Left renal cortex interstitium (tissue), 4 donors: Measurements from ENCODE around the gene ARHGEF39. TPM values are rescaled to one million over a fixed set of nuclear protein-coding genes. Genes with fewer than 3 reads are reported as not detected.

Experiments
- DNase-seq, 4 donors: peaks; one replicate each; pipeline ENCODE4 v3.0.0-alpha.2; 2013; ENCODE audit warnings: low read depth in 4 of 4, low spot score in 2 of 4, missing footprints in 1 of 4
- polyA plus RNA-seq, 4 donors: library from polyadenylated mRNA; unstranded; fragments of 120-200 nt; gene quantifications; one replicate each; pipeline ENCODE4 v1.2.1, GENCODE V29; 2013; ENCODE audit not compliant: insufficient read length in 4 of 4

Gene ARHGEF39
- polyA plus RNA-seq, 4 donors = 6.1 to 11.0 (median 9.9) TPM

DNA sequence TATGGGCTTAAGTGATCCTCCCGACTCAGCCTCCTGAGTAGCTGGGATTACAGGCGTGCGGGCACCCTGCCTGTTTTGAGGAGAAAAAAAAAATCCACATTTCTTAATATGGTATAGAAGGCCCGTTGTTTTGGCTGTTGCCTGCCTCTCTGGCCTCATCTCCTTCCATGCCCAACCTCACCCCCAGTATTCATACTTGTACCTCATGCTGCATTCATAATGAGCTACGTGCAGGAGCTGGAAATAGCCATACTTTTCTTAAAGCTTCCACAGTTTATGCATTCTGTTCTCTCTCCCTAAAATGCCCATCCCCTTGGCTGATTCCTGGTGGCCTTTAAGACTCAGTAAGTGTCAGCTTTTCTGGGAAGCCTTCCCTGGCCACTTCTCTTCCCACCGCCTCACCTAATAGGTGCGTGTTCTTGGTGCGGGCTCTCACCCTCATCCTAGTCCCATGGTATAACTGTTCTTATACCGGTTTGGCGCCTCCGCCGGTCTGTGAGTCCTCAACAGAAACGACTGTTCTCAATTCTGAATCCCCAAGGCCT is 26.8 kb upstream of the ARHGEF39 start:
- DNase-seq = no peak

DNA sequence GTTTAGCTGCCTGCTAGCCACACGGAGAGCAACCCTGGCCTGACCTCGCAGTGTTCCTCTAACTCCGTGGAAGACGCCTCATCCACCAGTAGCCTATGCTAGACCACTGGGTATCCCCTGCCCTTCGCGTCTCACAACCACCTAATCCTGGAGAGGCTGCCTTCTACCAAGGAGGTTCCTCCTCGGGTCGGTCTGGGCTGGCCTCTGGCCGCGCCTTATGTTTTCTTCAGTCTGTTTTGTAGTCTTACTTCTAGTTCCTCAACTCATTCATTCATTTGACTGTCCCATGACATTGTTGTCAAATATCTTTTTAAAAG is 26.3 kb upstream of the ARHGEF39 start:
- DNase-seq = no peak

DNA sequence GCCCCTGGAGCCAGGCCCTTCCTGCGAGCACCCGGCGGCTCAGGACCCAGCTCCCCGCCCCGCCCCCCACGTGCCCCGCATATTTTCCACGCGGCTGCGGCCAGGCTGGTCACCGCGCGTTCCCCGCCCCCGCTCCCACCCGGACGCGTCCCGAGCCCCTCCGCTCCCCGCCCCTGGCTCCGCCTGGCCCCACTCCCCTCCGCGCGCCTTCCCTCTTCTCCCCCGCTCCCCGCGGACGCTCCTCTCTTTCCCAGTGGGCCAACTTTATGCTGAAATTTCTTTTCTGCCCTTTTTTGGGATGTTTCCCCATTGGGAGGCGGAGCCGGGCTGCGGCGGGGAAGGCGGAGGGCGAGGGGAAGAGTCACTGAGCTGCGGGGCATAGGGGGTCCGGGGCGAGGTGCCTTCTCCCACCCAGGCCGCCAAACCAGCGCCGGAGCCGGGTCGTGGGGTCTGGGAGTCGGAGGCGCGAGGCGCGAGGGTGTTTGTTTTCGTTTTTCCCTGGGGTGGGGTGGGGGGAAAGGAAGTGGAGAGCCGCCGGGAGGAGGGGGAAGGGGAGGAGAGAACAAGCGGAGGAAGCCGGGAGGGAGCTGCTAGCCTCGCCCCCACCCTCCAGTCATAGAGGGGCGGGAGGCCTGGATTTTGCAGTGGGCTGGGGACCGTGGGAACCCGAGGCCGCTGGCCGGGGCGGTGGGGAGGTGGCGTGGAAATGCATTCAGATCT is 25.8 kb upstream of the ARHGEF39 start:
- DNase-seq = peak in 1 of 4 donors; percentile 64

DNA sequence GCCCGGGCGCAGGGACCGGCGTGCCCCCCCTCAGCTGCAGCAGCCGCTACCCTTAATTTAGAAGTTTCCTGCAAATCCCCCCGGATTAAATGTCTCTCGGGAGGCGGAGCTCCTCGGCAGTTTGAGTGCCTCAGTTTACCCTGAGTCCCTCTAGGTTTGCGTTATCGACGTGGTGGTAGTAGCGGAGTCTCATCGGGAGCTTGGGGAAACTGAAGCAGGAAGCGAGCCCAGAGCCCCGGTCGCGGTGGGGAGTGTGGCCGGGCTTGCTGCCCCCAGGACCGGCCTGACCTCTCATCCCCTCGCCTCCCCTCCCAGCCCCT is 25.3 kb upstream of the ARHGEF39 start:
- DNase-seq = no peak

DNA sequence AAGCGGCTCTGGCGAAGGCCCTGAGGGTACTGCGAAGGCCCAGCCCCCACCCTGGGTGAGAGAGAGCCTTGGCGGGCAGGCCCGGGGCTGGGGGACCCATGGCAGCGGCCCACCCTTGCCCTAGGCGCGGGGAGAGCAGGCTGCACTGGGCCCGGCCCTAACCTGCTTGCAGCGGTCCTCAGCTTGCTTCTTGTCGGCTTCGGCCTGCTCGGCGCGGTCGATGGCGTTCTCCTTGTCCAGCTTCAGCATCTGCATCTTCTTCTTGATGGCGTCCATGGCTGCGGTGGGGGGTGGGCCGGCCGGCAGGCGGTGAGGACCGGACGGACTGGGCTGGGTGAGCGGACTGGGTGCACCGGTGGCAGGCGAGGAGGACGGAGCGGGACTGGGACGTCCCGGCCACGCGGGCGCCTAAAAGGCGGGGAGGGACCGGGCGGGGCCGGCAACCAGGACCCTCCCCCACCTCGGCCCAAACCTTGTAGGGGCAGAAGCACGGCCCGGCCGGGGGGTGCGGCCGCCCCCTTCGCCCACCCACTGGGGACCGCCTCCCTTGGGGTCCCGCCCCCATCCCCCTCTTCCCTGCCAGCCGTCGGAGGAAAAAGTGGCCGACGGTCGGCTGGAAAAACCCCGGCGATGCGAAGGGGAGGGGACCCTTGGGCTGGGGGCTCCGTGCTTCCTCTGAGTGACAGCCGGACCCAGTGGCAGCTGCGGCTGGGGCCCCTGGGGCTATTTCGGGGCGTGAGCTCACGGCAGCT is 24.7 kb upstream of the ARHGEF39 start, which contains the start of gene TPM2:
Gene TPM2 (minus strand): TSS at position 384 of the 752 bp plus-strand sequence. CDS start 108 bp downstream, at position 276.
- peak in 1 of 4 donors; percentile 49 for DNase-seq

DNA sequence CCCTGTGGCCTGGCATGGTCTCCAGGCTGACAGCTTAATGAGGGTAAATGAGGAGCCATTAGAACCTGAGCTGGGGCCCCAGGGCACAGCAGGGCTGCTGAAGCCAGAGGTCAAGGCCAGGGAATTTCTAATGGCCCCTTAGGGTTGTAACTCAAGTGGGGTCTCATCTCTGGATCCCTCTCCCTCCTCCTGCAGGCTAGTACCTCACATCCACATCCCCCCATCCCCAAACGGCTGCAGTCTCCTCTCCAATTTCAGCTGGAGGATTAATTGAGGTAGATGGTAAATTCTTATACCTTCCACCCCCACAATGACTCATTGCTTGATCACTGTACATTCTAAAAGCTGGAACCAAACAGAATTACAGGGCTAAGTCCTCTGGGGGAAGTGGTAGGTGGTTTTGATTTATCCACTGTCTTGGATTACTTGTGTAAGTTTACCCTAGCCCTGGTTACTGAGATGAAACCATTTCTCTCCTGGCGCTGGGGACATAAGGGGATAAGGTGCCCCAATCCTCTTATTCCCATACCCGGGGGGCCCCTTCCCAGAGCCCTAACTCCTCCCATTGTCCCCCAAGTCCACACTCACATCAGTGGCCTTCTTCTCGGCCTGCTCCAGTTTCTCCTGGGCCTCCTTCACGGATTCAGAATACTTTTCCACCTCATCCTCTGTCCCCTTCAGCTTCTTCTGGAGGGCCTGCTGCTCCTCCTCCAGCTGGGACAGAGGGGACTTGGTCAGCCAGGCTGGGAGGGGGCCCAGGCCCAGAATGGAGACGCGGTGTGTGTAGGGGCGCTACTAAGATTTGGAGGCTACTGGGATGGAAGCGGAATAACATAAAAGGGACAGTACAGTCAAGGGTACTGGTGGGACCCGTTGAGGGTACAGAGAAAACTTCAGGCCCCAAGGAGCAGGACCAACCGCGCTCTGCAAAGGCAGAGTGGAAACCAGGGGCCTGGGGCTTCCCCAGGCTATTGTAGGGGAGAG is 23.9 kb upstream of the ARHGEF39 start:
- no peak for DNase-seq

DNA sequence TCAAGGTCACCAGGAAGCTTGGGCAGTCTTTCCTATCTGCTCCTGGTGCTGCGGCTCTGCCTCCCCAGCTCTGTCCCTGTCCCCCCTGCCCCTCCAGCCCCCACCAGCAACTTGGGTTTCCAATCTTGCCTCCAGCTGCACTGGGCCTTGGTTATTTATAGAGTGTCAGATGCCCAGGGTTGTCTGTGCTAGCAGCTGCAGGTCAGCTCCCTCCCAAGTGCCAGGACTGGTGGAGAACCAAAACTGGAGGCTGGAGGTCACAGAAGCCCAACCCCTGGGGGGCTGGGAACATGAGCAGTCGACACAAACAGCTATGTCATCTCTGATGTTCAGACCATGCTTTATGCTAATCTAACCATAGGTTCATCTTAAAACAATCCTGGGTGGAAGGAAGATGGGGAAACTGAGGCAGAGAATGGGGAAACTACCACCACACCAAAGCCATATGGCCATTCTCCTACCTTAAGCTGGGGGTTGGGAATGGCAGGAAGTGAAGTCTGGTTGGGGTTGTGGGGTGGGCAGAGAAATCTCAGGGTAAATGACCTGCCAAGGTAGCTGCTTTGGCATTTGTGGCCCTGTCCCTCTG is 23.1 kb upstream of the ARHGEF39 start:
- DNase-seq = no peak

DNA sequence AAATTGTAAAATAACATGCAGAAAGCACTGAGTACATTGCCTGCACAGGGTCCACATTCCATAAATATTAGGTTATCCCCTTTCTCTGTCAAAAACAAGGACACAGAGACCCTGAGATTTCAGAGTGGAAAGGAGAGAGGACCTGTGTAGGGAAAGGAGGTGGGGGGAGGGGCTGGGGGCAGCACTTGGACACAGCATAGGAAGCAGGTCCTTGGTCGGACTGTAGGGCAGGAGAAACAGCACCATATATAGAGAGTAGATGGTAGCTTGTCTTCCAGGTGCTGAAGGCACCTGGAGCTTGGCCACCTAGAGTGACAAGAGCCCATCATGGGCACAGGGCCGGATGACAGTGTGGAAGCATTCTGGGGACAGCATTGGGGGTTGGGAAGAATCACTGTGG is 22.3 kb upstream of the ARHGEF39 start:
- no peak for DNase-seq

DNA sequence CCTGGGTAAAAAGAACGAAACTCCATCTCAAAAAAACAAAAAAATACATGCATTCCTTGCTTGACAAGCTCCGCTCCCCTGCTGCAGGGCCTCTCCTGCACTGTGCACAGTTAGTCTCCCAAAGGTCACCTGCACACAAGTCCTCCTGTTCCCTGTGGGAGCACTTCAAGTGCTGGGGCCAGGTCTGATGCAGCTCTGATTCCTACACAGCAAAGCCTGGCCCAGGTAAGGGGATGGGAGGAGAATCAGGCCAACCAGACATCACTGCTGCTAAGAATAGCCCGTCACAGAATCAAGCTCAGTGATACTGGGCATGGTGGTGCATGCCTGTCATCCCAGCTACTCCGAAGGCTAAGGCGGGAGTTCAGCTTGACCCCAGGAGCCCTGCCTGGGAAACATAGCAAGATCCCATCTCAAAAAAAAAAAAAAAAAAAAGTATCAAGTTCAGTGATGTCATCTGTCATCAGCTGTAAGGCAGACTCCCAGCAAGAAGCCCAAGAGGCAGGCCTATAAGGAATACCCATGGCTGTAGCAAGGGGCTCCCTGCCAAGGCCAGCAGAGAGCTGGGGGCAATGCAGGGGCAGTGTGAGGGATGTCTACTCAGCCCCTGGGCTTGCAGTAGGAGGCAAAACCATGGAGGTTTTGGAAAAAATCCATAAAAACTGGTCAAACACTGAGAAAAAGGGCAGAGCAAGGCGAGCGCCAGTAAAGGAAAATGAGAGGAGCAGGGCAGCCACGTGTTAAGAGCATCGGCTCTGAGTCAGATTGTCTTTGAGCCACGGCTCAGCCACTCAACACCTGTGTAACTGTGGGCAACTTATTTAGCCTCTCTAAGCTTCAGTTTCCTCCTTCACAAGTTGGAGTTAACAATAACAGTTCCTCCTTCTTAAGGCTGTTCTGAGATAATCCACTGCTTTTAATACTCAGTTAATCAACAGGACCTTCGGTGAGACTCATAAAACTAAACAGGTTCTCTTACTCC is 21.5 kb upstream of the ARHGEF39 start:
- no peak for DNase-seq

DNA sequence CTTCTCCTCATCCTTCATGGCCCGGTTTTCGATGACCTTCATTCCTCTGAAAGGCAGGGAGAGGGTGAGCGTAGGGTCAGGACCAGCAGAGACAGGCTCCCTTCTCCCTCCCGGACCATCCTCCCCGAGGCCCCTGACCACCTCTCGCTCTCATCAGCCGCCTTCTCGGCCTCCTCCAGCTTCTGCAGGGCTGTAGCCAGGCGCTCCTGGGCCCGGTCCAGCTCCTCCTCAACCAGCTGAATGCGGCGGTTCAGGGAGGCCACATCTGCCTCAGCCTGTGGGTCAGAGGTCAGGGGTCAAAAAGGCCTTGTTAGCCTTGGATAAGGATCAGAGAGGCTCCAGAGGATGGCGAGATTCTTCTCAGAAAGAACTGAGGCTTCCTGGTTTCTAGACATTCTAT is 20.5 kb upstream of the ARHGEF39 start:
- DNase-seq = no peak

DNA sequence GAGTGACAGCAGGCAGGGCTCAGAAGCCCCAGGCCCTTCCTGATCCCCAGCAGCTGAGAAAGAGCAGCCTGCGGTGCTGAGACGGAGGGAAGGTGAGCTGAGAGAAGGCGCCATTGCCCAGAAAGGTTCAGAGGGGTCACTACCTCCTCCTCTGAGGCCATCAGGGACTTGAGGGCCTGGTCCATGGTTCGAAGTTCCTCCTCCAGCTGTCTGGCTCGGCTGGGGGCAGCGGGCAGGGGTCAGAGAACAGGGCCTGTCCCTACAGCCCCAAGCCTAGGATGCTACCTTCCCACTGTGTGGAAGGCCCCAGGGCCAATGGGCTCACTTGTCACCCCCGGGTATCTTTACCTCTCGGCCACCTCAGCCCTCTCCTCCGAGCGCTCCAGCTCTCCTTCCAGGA is 19.9 kb upstream of the ARHGEF39 start:
- DNase-seq = no peak

DNA sequence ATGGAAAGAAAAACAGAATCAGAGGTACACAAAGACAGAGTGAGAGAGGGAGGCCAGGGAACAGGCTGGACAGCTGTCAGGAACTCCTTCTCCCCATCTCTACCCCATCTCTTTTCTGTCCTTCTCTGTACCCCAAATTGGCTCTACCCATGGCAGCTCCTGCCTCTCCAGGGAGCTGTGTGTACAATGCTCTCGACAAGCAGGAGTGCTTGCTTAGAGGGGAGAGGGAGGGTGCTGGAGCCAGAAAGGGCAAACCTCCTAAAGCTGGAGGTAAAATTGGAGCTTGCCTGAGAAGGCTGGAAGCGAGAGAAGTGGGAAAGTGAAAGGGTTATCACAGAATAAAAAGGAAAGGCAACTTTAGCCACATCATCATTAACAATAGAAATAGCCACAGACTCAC is 18.3 kb upstream of the ARHGEF39 start:
- DNase-seq = no peak

DNA sequence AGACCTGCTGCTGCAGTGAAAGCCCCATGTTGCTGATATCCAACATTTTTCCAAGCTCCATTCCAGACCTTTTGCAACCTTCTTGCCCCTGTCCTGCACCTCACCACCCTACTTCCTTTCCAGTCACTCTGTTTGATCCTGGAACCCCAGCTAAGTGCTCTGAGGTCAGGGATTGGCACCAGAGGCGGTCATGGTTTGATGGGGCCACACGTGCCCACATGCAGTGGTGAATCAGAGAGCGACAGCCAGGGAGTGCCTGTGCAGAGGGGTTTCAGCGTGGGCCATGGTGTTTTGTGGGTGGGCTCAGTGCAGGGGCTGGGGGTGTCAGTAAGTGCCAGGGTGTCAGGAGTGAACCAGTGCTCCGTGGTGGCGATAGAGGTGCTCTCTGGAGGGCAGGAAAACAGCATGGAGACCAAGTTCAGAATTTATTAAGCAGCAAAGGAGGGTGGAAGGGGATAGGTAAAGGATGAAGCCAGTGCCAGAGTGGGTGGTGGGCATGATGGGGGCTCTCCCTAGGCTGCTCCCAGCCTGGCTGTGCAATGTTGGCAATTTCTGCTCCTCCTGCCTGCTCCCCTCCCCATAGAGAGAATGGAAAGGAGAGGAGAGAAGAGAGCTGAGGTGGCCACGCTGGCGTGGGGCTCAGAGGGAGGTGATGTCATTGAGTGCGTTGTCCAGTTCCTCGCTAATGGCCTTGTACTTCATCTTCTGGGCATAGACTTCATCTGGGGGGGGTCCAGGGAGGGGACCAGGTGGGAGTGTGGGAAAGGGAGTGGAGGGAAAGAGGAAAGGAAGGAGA is 17.7 kb upstream of the ARHGEF39 start:
- no peak for DNase-seq

DNA sequence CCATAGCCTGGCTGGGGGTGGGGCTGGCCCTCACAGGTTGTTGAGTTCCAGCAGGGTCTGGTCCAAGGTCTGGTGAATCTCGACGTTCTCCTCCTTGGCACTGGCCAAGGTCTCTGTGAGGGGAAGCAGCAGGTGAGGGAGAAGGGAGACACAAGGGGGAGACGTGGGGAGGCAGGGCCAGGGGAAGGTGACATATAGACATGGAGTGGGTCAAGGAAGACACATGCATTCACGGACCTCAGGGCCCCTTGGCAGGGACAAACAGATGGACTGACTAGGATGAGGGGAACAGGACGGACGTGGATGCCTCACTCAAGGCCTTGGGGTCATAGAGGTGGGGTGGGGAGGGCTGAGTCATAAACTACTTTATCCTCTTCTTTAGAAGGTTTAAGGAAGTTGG is 17.1 kb upstream of the ARHGEF39 start:
- DNase-seq = no peak

DNA sequence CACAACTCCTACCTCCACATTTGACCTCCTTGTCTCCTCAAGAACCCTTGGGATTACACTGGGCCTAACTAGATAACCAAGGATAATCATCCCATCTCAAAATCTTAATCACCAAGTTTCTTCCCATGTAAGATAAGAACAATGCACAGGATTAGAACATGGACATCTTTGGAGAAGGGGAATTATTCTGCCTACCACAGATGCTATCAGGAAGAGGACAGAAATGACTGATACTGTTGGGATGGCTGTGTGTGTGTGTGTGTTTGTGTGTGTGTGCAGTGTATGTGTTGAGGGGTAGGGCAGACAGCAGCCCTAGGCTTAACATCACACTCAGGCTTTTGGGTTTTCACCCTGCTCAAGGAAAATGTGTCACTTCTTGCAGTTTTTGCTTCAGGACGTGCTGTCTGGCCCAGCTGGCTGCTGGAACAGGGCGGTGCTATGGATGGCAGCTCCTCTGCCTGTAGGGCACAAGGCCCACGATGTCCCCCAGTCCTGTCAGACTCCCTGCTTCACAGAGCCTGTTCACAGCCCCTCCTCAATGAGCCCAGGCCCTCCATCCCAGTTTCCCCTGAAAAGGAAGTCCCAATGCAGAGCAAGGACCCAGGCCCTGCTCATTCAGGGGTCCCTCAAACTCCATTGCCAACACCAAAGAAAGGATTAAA is 16.5 kb upstream of the ARHGEF39 start:
- no peak for DNase-seq

DNA sequence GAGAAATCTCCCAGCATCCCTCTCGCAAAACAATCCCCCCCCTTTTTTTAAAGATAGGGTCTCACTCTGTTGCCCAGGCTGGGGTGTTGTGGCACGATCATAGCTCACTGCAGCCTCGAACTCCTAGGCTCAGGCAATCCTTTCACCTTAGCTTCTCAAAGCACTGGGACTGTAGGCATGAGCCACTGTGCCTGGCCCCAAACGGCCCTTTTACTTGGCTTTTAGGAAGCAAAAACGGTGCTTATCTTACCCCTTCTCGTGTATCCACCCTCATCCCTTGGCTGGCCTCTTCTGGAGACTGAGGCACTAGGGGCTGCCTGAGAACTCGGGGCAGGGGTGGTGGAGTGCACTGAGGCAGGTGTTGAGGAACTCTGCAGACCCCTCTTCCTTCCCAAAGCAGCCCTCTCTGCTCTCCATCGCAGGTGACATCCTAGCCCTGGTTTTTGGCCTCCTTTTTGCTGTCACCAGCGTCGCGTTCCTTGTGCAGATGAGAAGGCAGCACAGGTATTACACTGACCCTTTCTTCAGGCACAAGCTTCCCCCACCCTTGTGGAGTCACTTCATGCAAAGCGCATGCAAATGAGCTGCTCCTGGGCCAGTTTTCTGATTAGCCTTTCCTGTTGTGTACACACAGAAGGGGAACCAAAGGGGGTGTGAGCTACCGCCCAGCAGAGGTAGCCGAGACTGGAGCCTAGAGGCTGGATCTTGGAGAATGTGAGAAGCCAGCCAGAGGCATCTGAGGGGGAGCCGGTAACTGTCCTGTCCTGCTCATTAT is 15.5 kb upstream of the ARHGEF39 start:
- no peak for DNase-seq

DNA sequence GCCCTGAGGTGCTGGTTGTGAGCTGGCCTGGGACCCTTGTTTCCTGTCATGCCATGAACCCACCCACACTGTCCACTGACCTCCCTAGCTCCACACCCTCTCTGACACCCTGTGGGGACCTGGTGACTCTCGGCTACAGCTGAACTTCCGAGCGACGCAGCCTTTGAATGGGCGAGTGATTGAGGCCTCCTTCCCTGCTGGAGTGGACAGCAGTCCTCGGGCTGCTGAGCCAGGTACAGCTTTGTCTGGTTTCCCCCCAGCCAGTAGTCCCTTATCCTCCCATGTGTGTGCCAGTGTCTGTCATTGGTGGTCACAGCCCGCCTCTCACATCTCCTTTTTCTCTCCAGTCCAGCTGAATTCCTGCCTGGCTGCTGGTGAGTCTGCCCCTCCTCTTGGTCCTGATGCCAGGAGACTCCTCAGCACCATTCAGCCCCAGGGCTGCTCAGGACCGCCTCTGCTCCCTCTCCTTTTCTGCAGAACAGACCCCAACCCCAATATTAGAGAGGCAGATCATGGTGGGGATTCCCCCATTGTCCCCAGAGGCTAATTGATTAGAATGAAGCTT is 14.9 kb upstream of the ARHGEF39 start:
- DNase-seq = no peak
